SK-N-SH (cell line): Measurements from ENCODE around the gene SIDT1. TPM values are rescaled to one million over a fixed set of nuclear protein-coding genes. Genes with fewer than 3 reads are reported as not detected.

ENCODE experiments used
- CTCF ChIA-PET: fragments of 300-600, 350-600 bp; formaldehyde crosslinking; extraction: SDS; loops from one replicate; lab custom pipeline; 2021; lab: Yijun Ruan, JAX
- POLR2A ChIA-PET: fragments of 350-600 bp; sonication (Branson Sonifier 250); formaldehyde crosslinking; extraction: SDS; loops from one replicate; lab custom pipeline; 2020; ENCODE audit warnings: antibody characterized with exemption, inconsistent platforms; lab: Yijun Ruan, JAX
- DNase-seq: peaks from one replicate; pipeline ENCODE4 v3.0.0; 2012
- H2AFZ ChIP-seq: fragments of 200-600 bp; sonication (generic); 2 replicates; pipeline ENCODE4 v1.8.1; 2016; ENCODE audit warnings: antibody characterized with exemption, mild to moderate bottlenecking, low read depth
- H3F3A ChIP-seq: fragments of 200-600 bp; sonication (generic); replicated peaks from 2 replicates; pipeline ENCODE3; 2016; ENCODE audit warnings: antibody characterized with exemption, mild to moderate bottlenecking; ENCODE audit not compliant: insufficient read depth
- H3K27ac ChIP-seq, 2 experiments: fragments of 200-500 bp in 1 of 2; fragments of 200-600 bp in 1 of 2; sonication (Bioruptor generic) in 1 of 2; sonication (generic), shearing (Covaris generic) in 1 of 2; 2 replicates each; pipeline versions ENCODE4 v1.5.1 to v1.6.1; 2014 to 2016; ENCODE audit warnings: low read depth in 2 of 2, inconsistent platforms in 1 of 2, low read length in 1 of 2, mild to moderate bottlenecking in 1 of 2, mixed read lengths in 1 of 2
- H3K27me3 ChIP-seq: fragments of 200-600 bp; sonication (generic), shearing (Covaris generic); 2 replicates; pipeline ENCODE4 v1.6.1; 2016; ENCODE audit warnings: mixed run types; ENCODE audit not compliant: insufficient read depth
- H3K36me3 ChIP-seq, 2 experiments: fragments of 200-500 bp in 1 of 2; fragments of 200-600 bp in 1 of 2; sonication (Bioruptor generic) in 1 of 2; sonication (generic) in 1 of 2; replicated peaks in 1 of 2; 2 replicates each; pipeline versions ENCODE3 to v1.5.1; 2014 to 2016; ENCODE audit warnings: low read length in 1 of 2, mild to moderate bottlenecking in 1 of 2; ENCODE audit not compliant: insufficient read depth in 2 of 2, control insufficient read depth in 1 of 2
- H3K4me1 ChIP-seq, 2 experiments: fragments of 200-500 bp in 1 of 2; fragments of 200-600 bp in 1 of 2; sonication (Bioruptor generic) in 1 of 2; sonication (generic), shearing (Covaris generic) in 1 of 2; 2 replicates each; pipeline versions ENCODE4 v1.5.1 to v1.6.1; 2014 to 2016; ENCODE audit warnings: low read depth in 1 of 2, low read length in 1 of 2, mixed run types in 1 of 2; ENCODE audit not compliant: insufficient read depth in 2 of 2, control insufficient read depth in 1 of 2
- H3K4me2 ChIP-seq: fragments of 200-600 bp; sonication (generic), shearing (Covaris generic); 2 replicates; pipeline ENCODE4 v1.6.1; 2017; ENCODE audit warnings: mixed run types
- H3K4me3 ChIP-seq, 2 experiments: fragments of 200-500 bp in 1 of 2; fragments of 200-600 bp in 1 of 2; sonication (Bioruptor generic) in 1 of 2; sonication (generic), shearing (Covaris generic) in 1 of 2; 2 replicates each; pipeline versions ENCODE4 v1.5.1 to v1.8.1; 2014 to 2016; ENCODE audit warnings: low read depth in 2 of 2, inconsistent platforms in 1 of 2, low read length in 1 of 2, mild to moderate bottlenecking in 1 of 2, mixed read lengths in 1 of 2, moderate library complexity in 1 of 2
- H3K79me2 ChIP-seq: fragments of 200-600 bp; sonication (generic); 2 replicates; pipeline ENCODE4 v1.8.1; 2017; ENCODE audit warnings: mild to moderate bottlenecking; ENCODE audit not compliant: insufficient read depth
- H3K9ac ChIP-seq: fragments of 200-600 bp; sonication (generic); 2 replicates; pipeline ENCODE4 v1.6.1; 2017; ENCODE audit warnings: mixed run types
- H3K9me2 ChIP-seq: fragments of 200-600 bp; sonication (generic); 2 replicates; pipeline ENCODE4 v1.6.1; 2017; ENCODE audit warnings: mixed run types
- H3K9me3 ChIP-seq: fragments of 200-600 bp; sonication (generic); 2 replicates; pipeline ENCODE4 v1.6.1; 2017; ENCODE audit warnings: mixed run types, mild to moderate bottlenecking, moderate library complexity
- H4K20me1 ChIP-seq: fragments of 200-600 bp; sonication (generic); 2 replicates; pipeline ENCODE4 v1.6.1; 2017; ENCODE audit warnings: mild to moderate bottlenecking, mixed run types; ENCODE audit not compliant: insufficient read depth
- CHD2 ChIP-seq: fragments of 150-350 bp; IDR thresholded peaks from 2 replicates; pipeline ENCODE4 v1.6.1; 2018; ENCODE audit warnings: low read length; ENCODE audit not compliant: partially characterized antibody
- ELF1 ChIP-seq: IDR thresholded peaks from 2 replicates; pipeline ENCODE4 v1.4.0; 2012
- EP300 ChIP-seq, 2 experiments: IDR thresholded peaks; 2 replicates each; pipeline versions ENCODE4 v1.4.0 to v1.6.1; 2012; ENCODE audit warnings: borderline replicate concordance in 1 of 2, low read depth in 1 of 2, low read length in 1 of 2
- EZH2phosphoT487 ChIP-seq: fragments of 200-600 bp; sonication (generic); IDR thresholded peaks from 2 replicates; pipeline ENCODE4 v1.6.1; 2017; ENCODE audit warnings: low read depth, mixed run types, mild to moderate bottlenecking, antibody characterized with exemption, moderate library complexity, borderline replicate concordance
- FOSL2 ChIP-seq: IDR thresholded peaks from 2 replicates; pipeline ENCODE4 v1.4.0; 2012; ENCODE audit warnings: low read depth, mild to moderate bottlenecking, moderate library complexity, borderline replicate concordance
- FOXJ3 ChIP-seq: sonication (generic); formaldehyde crosslinking; IDR thresholded peaks from 2 replicates; pipeline ENCODE4 v1.5.1; 2020; ENCODE audit warnings: mild to moderate bottlenecking, missing genetic modification reagents
- IRF3 ChIP-seq: fragments of 150-350 bp; IDR thresholded peaks from 2 replicates; pipeline ENCODE4 v1.6.1; 2016; ENCODE audit warnings: mild to moderate bottlenecking, low read depth, low read length
- JUND ChIP-seq: IDR thresholded peaks from 2 replicates; pipeline ENCODE4 v1.4.0; 2012
- MAX ChIP-seq: IDR thresholded peaks from 2 replicates; pipeline ENCODE4 v1.4.0; 2012; ENCODE audit warnings: low read depth
- MXI1 ChIP-seq: IDR thresholded peaks from 2 replicates; pipeline ENCODE4 v1.6.1; 2012; ENCODE audit warnings: mild to moderate bottlenecking, low read depth, low read length, improper control_type of control experiment
- NFIC ChIP-seq: IDR thresholded peaks from 2 replicates; pipeline ENCODE4 v1.4.0; 2012; ENCODE audit warnings: borderline replicate concordance
- POLR2AphosphoS5 ChIP-seq: IDR thresholded peaks from 2 replicates; pipeline ENCODE4 v1.6.1; 2012; ENCODE audit warnings: low read depth, low read length
- RCOR1 ChIP-seq: fragments of 150-350 bp; IDR thresholded peaks from 2 replicates; pipeline ENCODE4 v1.6.1; 2017; ENCODE audit warnings: antibody characterized with exemption, low read length
- RXRA ChIP-seq: IDR thresholded peaks from 2 replicates; pipeline ENCODE4 v1.4.0; 2012; ENCODE audit warnings: low read depth, mild to moderate bottlenecking, borderline replicate concordance
- TEAD4 ChIP-seq: IDR thresholded peaks from 2 replicates; pipeline ENCODE4 v1.4.0; 2012; ENCODE audit warnings: mild to moderate bottlenecking, borderline replicate concordance; ENCODE audit not compliant: insufficient read depth
- USF2 ChIP-seq: fragments of 150-350 bp; IDR thresholded peaks from 2 replicates; pipeline ENCODE4 v1.6.1; 2017; ENCODE audit warnings: antibody characterized with exemption, low read length, low read depth, borderline replicate concordance
- YY1 ChIP-seq: IDR thresholded peaks from 2 replicates; pipeline ENCODE4 v1.4.0; 2012; ENCODE audit warnings: low read depth, mild to moderate bottlenecking
- ZBTB33 ChIP-seq: IDR thresholded peaks from 2 replicates; pipeline ENCODE4 v1.4.0; 2012; ENCODE audit warnings: low read depth, borderline replicate concordance
- WGBS: methylation state at CpG from one replicate; pipeline ENCODE4 v1.1.6; 2017; ENCODE audit warnings: low lambda C conversion rate; 5-methylcytosine and 5-hydroxymethylcytosine counted together
- polyA plus RNA-seq, 3 experiments: library from polyadenylated mRNA; depleted of rRNA; stranded (reverse); fragments of >200 nt; gene quantifications; 2 replicates each; pipeline ENCODE4 v1.2.3, GENCODE V29; 2012

Gene SIDT1
- polyA plus RNA-seq, 1 of the 3 experiments (the other 2 are of a cell fraction): 0.02 TPM

- DNase-seq: no peak
- Histone ChIP-seq H3K4me1 (no peaks in the 10 kb centered on the region), H3K4me2 (no peak overlapping the region), H2AFZ (no peak overlapping the region), H3K79me2 (no peaks in the 10 kb centered on the region), H3F3A (no peaks in the 10 kb centered on the region), H3K36me3 (peaks cover 17 to 40% of the 10 kb centered on the region in 2 experiments), H3K9me2 (no peaks in the 10 kb centered on the region), H4K20me1 (no peaks in the 10 kb centered on the region), H3K9me3 (no peaks in the 10 kb centered on the region), H3K27me3 (no peaks in the 10 kb centered on the region), H3K27ac (no peak overlapping the region), H3K9ac (no peak overlapping the region), H3K4me3 (no peak overlapping the region)
- WGBS: 83% methylated on average over 1 of the region's 1 CpG
- TF ChIP-seq EP300 (IDR thresholded peaks at IDR 0.05; ENCODE audit: borderline replicate concordance in 1 of 2, low read depth in 1 of 2, low read length in 1 of 2) (no peak), RXRA (no peak), MAX (no peak), MXI1 (no peak), CHD2 (no peak), FOXJ3 (CRISPR knock-in tag) (no peak), IRF3 (no peak), YY1 (no peak), POLR2AphosphoS5 (no peak), FOSL2 (no peak), ELF1 (no peak), TEAD4 (no peak), RCOR1 (no peak), ZBTB33 (no peak), USF2 (no peak), NFIC (no peak), EZH2phosphoT487 (no peak), JUND (no peak)
- ChIA-PET POLR2A (no interaction called here), CTCF (interaction anchor here (0.7 to 0.8 kb wide), 2 partner anchors 8 to 29 kb away, joined by 3 to 4 read pairs; no protein-coding TSS in a partner anchor)
Measured at GRCh38 chr3:113659996-113660395, 127.6 kb downstream of the SIDT1 start.
